Osteoblast (primary cell): ENCODE results near the gene NR4A1. TPM values are rescaled to one million over a fixed set of nuclear protein-coding genes. Genes with fewer than 3 reads are reported as not detected.

Source experiments
- DNase-seq: peaks from one replicate; pipeline ENCODE4 v3.0.0; 2011; ENCODE audit warnings: low spot score, mixed read lengths; ENCODE audit not compliant: insufficient read length; ENCODE audit errors: missing footprints
- H2AFZ ChIP-seq: 2 replicates; pipeline ENCODE4 v1.6.0; 2011; ENCODE audit warnings: mild to moderate bottlenecking, low read length
- H3K27ac ChIP-seq: 2 replicates; pipeline ENCODE4 v1.5.1; 2011; ENCODE audit warnings: mild to moderate bottlenecking, low read depth, low read length, moderate library complexity
- H3K27me3 ChIP-seq: 2 replicates; pipeline ENCODE4 v1.6.0; 2012; ENCODE audit warnings: mild to moderate bottlenecking, control low read depth, inconsistent platforms, low read length, moderate library complexity; ENCODE audit not compliant: insufficient read depth
- H3K36me3 ChIP-seq: 2 replicates; pipeline ENCODE4 v1.5.1; 2011; ENCODE audit warnings: mild to moderate bottlenecking, low read length, control low read depth, moderate library complexity; ENCODE audit not compliant: insufficient read depth
- H3K4me1 ChIP-seq: 2 replicates; pipeline ENCODE4 v1.5.1; 2011; ENCODE audit warnings: mild to moderate bottlenecking, low read length, control low read depth, moderate library complexity; ENCODE audit not compliant: insufficient read depth
- H3K4me2 ChIP-seq: 2 replicates; pipeline ENCODE4 v1.6.0; 2011; ENCODE audit warnings: mild to moderate bottlenecking, low read length; ENCODE audit not compliant: insufficient read depth
- H3K4me3 ChIP-seq: fragments of 200-600 bp; sonication (generic); 3 replicates; pipeline ENCODE4 v1.5.1; 2012; ENCODE audit warnings: mild to moderate bottlenecking, low read length, inconsistent platforms; ENCODE audit not compliant: insufficient read depth
- H3K79me2 ChIP-seq: 2 replicates; pipeline ENCODE4 v1.6.0; 2012; ENCODE audit warnings: mild to moderate bottlenecking, low read length, control low read depth, inconsistent platforms; ENCODE audit not compliant: insufficient read depth
- H3K9me3 ChIP-seq: 2 replicates; pipeline ENCODE4 v1.5.1; 2011; ENCODE audit warnings: low read depth, low read length, control low read depth
- H4K20me1 ChIP-seq: 2 replicates; pipeline ENCODE4 v1.6.0; 2012; ENCODE audit warnings: mild to moderate bottlenecking, low read length, control low read depth; ENCODE audit not compliant: insufficient read depth
- total RNA-seq: library from RNA; depleted of rRNA; stranded (reverse); fragments of >200 nt; gene quantifications from 2 replicates; pipeline ENCODE4 v1.2.3, GENCODE V29; 2012
- TF ChIP-seq, protein P1 (sequence below): IDR thresholded peaks from 2 replicates; pipeline ENCODE4 v1.5.1; 2011; ENCODE audit warnings: mild to moderate bottlenecking, low read depth, low read length, moderate library complexity; ENCODE audit errors: extremely low read depth

The NR4A1 gene
- total RNA-seq, 1 donor: 3.3 TPM

GRCh38 chr12:52054833-52055730 lies 3.8 kb downstream of the NR4A1 start:
- H3K79me2 ChIP-seq: peaks cover 21% of the 10 kb centered on the region
- H3K4me3 ChIP-seq: no peak overlapping the region
- H3K27ac ChIP-seq: no peak overlapping the region
- H3K9me3 ChIP-seq: no peaks in the 10 kb centered on the region
- H2AFZ ChIP-seq: no peak overlapping the region
- DNase-seq: no peak
- H3K27me3 ChIP-seq: no peaks in the 10 kb centered on the region
- no peak overlapping the region for H3K4me2 ChIP-seq
- H3K4me1 ChIP-seq: peaks cover 21% of the 10 kb centered on the region
- TF ChIP-seq, protein P1, sequence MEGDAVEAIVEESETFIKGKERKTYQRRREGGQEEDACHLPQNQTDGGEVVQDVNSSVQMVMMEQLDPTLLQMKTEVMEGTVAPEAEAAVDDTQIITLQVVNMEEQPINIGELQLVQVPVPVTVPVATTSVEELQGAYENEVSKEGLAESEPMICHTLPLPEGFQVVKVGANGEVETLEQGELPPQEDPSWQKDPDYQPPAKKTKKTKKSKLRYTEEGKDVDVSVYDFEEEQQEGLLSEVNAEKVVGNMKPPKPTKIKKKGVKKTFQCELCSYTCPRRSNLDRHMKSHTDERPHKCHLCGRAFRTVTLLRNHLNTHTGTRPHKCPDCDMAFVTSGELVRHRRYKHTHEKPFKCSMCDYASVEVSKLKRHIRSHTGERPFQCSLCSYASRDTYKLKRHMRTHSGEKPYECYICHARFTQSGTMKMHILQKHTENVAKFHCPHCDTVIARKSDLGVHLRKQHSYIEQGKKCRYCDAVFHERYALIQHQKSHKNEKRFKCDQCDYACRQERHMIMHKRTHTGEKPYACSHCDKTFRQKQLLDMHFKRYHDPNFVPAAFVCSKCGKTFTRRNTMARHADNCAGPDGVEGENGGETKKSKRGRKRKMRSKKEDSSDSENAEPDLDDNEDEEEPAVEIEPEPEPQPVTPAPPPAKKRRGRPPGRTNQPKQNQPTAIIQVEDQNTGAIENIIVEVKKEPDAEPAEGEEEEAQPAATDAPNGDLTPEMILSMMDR: no peak
- peaks cover 35% of the 10 kb centered on the region for H3K36me3 ChIP-seq
- H4K20me1 ChIP-seq: peaks cover 8% of the 10 kb centered on the region

- Histone ChIP-seq H3K4me3 (no peak overlapping the region), H3K36me3 (peaks cover 35% of the 10 kb centered on the region), H3K4me1 (peaks cover 14% of the 10 kb centered on the region), H3K4me2 (no peak overlapping the region), H3K27ac (no peak overlapping the region), H2AFZ (no peak overlapping the region), H4K20me1 (peaks cover 8% of the 10 kb centered on the region), H3K9me3 (no peaks in the 10 kb centered on the region), H3K79me2 (peaks cover 21% of the 10 kb centered on the region), H3K27me3 (no peaks in the 10 kb centered on the region)
- TF ChIP-seq, protein P1: no peak
- no peak for DNase-seq
These were observed 4.8 kb downstream of the NR4A1 start for GRCh38 chr12:52055731-52056711.

DNA sequence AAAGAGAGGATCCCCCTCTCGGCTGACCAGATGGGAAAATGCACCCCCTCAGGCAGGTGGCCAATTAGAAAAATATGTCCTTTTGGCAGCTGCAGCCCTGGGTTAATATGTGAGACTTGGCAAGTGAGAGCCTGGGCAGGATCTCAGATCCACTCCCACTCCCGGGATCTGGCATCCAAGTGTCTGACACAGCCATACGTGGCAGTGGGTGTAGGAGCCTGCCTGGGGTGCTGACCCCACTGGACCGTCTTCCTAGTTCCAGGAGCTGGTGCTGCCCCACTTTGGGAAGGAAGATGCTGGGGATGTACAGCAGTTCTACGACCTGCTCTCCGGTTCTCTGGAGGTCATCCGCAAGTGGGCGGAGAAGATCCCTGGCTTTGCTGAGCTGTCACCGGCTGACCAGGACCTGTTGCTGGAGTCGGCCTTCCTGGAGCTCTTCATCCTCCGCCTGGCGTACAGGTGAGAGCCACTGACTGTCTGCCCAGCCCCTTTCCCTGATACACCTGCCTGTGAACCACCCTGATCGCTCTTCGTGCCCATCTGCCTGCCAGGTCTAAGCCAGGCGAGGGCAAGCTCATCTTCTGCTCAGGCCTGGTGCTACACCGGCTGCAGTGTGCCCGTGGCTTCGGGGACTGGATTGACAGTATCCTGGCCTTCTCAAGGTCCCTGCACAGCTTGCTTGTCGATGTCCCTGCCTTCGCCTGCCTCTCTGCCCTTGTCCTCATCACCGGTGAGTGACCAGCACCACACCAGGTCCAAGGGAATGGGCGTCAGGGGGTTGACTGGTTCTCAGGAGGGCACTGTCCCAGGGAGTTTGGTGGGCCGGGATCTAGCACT lies 5.8 kb downstream of the NR4A1 start:
- Histone ChIP-seq H4K20me1 (peaks cover 8% of the 10 kb centered on the region), H3K4me3 (no peak overlapping the region), H3K79me2 (peaks cover 14% of the 10 kb centered on the region), H3K4me2 (no peak overlapping the region), H3K4me1 (peaks cover 7% of the 10 kb centered on the region), H3K27me3 (no peaks in the 10 kb centered on the region), H2AFZ (no peak overlapping the region), H3K27ac (no peak overlapping the region), H3K9me3 (no peaks in the 10 kb centered on the region), H3K36me3 (peaks cover 35% of the 10 kb centered on the region)
- DNase-seq: peak; percentile 92
- TF ChIP-seq, protein P1: no peak
